ENCODE measurements around the gene HOXB6.
A peak's percentile ranks its signal among the peaks of the same experiment; 100 is the strongest.

The HOXB6 gene

GRCh38 chr17:48558057-48558830 is 46.5 kb downstream of the HOXB6 start:
- DNase-seq (ENCODE audit: low read depth): no peak
- TF ChIP-seq, protein P1, sequence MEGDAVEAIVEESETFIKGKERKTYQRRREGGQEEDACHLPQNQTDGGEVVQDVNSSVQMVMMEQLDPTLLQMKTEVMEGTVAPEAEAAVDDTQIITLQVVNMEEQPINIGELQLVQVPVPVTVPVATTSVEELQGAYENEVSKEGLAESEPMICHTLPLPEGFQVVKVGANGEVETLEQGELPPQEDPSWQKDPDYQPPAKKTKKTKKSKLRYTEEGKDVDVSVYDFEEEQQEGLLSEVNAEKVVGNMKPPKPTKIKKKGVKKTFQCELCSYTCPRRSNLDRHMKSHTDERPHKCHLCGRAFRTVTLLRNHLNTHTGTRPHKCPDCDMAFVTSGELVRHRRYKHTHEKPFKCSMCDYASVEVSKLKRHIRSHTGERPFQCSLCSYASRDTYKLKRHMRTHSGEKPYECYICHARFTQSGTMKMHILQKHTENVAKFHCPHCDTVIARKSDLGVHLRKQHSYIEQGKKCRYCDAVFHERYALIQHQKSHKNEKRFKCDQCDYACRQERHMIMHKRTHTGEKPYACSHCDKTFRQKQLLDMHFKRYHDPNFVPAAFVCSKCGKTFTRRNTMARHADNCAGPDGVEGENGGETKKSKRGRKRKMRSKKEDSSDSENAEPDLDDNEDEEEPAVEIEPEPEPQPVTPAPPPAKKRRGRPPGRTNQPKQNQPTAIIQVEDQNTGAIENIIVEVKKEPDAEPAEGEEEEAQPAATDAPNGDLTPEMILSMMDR (conservative IDR thresholded peaks at IDR 0.05; ENCODE audit: control insufficient read depth, insufficient read depth, low read depth, low read length): no peak
- H3K4me3 ChIP-seq (ENCODE audit: control insufficient read depth, low read depth, low read length): peak overlapping the region; percentile 20

DNA sequence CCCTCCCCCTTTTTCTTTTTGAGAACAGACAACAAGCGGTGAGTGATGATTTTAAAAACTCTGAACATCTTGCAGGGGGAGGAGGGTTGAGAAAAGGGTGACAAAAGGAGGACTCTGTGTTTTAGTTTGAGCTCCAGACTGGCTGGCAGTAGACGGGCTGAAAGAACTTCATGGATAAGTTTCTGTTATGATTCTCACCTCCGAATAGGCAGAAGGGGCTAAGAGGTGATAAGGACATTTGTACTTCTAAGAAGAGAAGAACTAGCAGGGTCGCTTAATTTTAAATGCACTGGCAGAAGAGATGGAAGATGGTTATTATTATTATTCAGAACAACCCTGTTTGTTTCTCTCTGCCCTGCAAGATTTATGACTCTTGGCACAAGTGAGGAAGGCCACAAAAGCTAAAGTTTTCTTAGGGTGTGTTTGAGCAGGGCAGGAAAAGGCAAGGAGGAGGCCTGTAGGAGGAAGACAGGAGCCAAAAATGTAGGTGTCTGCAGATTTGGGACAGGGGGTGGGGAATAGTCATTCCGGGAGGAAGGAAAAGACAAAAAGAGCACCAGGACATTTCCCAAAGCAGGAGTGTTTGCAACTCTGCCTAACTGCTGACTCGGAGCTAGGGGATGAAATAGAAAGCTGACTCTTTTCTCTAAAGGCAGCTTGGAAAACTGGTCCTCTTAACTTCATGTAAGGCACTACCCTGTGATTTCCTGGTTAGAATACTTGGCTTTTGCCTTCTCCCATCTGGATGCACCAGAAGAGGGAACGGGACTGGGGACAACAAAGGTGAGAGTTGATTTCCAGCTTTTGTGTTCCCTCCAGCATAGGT is 48.0 kb downstream of the HOXB6 start:
- peak overlapping the region; percentile 15 for H3K4me3 ChIP-seq (ENCODE audit: control insufficient read depth, low read depth, low read length)
- peak; percentile 62 for DNase-seq (ENCODE audit: low read depth)
- TF ChIP-seq, protein P1 (conservative IDR thresholded peaks at IDR 0.05; ENCODE audit: control insufficient read depth, insufficient read depth, low read depth, low read length): no peak

GRCh38 chr17:48556229-48556575 is 48.6 kb downstream of the HOXB6 start:
- H3K4me3 ChIP-seq (ENCODE audit: control insufficient read depth, low read depth, low read length): no peak overlapping the region
- TF ChIP-seq, protein P1 (conservative IDR thresholded peaks at IDR 0.05; ENCODE audit: control insufficient read depth, insufficient read depth, low read depth, low read length): no peak
- no peak for DNase-seq (ENCODE audit: low read depth)

- TF ChIP-seq, protein P1 (conservative IDR thresholded peaks at IDR 0.05; ENCODE audit: control insufficient read depth, insufficient read depth, low read depth, low read length): no peak
- peak overlapping the region; percentile 50 for H3K4me3 ChIP-seq (ENCODE audit: control insufficient read depth, low read depth, low read length)
- peak; percentile 96 for DNase-seq (ENCODE audit: low read depth)
Observed at GRCh38 chr17:48555258-48556228, 49.2 kb downstream of the HOXB6 start.

- no peak for DNase-seq (ENCODE audit: low read depth)
- TF ChIP-seq, protein P1 (conservative IDR thresholded peaks at IDR 0.05; ENCODE audit: control insufficient read depth, insufficient read depth, low read depth, low read length): no peak
- H3K4me3 ChIP-seq (ENCODE audit: control insufficient read depth, low read depth, low read length): peak overlapping the region; percentile 50
Observed at GRCh38 chr17:48554412-48555257, 50.2 kb downstream of the HOXB6 start.
